B cell (primary cell): ENCODE measurements around the gene BIN2.

Experiments
- EZH2 ChIP-seq: IDR thresholded peaks from 2 replicates; pipeline ENCODE4 v1.6.1; 2012; ENCODE audit warnings: borderline replicate concordance, low read depth, mild to moderate bottlenecking, moderate library complexity, low read length; ENCODE audit not compliant: insufficient read depth, poor library complexity, severe bottlenecking
- TF ChIP-seq, protein P1 (sequence below): fragments of 200-600 bp; IDR thresholded peaks from one replicate; pipeline ENCODE4 v1.8.0; 2022; ENCODE audit warnings: antibody characterized with exemption, mild to moderate bottlenecking

DNA sequence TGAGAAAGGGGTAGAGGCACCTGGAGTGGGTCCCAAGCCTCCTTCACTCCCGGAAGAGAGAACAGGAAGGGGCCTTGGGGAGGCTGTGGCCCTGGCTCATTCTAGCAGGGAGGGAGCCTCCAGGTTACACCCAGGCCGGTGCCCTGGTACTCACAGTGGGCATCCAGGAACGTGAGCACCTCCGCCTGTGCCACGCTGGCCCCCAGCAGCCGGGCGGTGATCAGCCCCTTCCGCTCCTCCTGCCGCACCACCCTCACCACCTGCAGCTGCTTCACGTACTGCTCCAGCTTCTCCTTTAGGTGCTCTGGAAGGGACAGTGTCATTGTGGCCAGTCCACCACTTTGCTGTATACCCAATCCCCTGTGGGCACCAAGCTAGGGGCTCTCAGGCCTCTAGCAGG, 41.3 kb upstream of the BIN2 start:
- no peak for TF ChIP-seq EZH2
- TF ChIP-seq, protein P1, sequence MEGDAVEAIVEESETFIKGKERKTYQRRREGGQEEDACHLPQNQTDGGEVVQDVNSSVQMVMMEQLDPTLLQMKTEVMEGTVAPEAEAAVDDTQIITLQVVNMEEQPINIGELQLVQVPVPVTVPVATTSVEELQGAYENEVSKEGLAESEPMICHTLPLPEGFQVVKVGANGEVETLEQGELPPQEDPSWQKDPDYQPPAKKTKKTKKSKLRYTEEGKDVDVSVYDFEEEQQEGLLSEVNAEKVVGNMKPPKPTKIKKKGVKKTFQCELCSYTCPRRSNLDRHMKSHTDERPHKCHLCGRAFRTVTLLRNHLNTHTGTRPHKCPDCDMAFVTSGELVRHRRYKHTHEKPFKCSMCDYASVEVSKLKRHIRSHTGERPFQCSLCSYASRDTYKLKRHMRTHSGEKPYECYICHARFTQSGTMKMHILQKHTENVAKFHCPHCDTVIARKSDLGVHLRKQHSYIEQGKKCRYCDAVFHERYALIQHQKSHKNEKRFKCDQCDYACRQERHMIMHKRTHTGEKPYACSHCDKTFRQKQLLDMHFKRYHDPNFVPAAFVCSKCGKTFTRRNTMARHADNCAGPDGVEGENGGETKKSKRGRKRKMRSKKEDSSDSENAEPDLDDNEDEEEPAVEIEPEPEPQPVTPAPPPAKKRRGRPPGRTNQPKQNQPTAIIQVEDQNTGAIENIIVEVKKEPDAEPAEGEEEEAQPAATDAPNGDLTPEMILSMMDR: no peak
